GM18499 (cell line): ENCODE data around the gene PPP1R14B.

ENCODE experiments used
- ATAC-seq: cut with Tn5 transposase; IDR thresholded peaks from one replicate; pipeline ENCODE4 v1.9.1; 2021; ENCODE audit warnings: moderate number of reproducible peaks; ENCODE audit not compliant: insufficient read depth, unreplicated experiment

Gene PPP1R14B

DNA sequence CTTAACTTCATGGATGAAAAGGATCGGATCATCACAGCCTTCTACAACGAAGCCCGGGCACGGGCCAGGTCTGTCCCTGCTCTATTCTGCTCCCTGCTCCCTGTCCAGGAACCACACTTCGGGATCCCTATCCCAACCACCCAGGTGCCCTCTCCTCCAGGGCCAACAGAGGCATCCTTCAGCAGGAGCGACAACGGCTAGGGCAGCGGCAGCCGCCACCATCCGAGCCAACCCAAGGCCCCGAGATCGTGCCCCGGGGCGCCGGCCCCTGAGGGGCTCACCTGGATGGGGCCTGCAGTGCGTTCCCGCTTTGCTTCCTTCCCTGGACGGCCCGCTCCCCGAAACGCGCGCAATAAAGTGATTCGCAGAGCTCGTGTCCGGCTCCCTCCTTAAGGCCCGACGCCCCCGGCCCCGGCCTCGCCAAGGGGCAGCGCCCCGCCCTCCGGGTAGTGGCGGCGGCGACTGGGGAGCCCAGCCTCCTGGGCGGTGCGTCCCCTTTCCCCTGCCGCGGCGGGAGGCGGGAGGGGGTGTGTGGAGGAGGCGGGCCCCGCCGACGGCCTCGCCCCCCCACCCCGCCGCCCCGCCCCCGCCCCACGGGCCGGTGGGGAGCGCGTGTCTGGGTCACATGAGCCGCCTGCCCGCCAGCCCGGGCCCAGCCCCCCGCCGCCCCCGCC is 12.7 kb downstream of the PPP1R14B start, which contains the start of gene VEGFB:
Gene VEGFB, plus strand, starts transcription at position 672 of the 674 bp plus-strand sequence. CDS start 250 bp downstream, outside the sequence.
- no peak for ATAC-seq

DNA sequence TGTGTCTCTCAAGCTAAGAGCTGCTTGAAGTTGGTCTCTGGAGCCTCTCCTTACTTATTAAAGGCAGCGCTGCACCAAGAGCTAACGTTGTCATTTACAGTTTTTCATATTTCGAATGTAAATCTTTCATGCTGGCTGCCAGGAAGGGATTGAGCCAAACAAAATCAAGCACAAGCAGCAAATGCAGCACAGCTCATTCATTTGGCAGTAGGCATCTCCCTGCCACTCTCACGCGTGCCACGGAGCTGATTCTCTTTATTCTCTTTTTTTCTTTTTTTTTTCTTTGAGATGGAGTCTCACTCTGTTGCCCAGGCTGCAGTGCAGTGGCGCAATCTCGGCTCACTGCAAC is 13.8 kb downstream of the PPP1R14B start:
- ATAC-seq = no peak

DNA sequence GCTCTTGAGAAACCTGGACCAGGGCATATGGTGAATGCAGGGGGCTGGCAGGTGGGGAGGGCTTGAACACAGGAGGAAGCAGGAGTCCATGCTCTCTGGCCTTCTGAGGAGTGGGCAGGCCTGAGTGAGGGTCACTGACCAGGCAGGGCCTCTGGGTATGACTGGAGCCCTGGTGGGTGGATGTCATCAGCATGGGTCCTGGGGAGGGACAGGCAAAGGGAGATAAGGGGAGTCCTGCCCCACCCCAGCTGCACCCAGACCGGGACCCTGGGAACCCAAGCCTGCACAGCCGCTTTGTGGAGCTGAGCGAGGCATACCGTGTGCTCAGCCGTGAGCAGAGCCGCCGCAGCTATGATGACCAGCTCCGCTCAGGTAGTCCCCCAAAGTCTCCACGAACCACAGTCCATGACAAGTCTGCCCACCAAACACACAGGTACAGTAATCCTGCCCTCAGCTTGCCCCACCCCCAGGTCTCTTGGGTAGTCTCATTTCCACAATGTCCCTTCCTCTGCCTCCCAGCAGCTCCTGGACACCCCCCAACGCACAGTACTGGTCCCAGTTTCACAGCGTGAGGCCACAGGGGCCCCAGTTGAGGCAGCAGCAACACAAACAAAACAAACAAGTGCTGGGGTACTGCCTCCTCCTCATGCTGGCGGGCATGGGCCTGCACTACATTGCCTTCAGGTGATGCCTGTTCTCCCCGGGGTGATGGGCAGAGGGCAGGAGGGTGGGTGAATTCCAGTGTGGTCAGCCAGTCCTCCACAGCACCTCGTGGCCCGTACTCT is 14.4 kb downstream of the PPP1R14B start:
- no peak for ATAC-seq

DNA sequence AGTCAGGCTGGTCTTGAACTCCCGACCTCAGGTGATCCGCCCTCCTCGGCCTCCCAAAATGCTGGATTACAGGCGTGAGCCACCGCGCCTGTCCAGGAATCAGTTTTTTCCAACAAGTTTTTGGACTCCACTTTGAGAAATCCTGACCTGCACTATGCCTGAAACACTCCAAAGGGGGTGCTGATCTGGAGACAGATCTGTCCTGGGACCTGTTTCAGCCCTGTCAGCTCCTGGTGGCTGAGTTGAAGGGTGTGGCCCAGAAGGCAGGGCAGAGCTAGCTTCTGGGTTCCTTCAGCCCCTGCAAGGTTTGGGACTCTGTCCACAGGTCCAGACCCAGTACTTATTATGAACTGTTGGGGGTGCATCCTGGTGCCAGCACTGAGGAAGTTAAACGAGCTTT is 15.2 kb downstream of the PPP1R14B start:
- ATAC-seq = no peak

DNA sequence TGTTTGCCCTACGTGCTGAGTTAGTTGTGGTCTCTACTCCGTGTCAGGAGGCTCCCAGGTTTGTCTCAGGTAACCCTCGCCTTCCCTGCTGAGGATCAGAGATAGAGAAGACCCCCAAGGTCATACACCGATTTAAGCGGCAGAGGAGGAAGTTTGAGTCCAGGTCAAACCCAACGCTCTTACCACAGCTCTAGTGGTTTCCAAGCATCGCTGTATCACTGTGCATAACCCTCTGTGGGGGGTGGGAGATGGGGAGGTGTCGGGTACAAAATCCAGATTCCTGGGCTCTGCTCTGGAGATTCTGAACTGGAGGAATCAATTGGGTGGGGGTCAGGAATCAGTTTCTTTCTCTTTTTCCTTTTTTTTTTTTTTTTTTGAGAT is 15.8 kb downstream of the PPP1R14B start:
- no peak for ATAC-seq

DNA sequence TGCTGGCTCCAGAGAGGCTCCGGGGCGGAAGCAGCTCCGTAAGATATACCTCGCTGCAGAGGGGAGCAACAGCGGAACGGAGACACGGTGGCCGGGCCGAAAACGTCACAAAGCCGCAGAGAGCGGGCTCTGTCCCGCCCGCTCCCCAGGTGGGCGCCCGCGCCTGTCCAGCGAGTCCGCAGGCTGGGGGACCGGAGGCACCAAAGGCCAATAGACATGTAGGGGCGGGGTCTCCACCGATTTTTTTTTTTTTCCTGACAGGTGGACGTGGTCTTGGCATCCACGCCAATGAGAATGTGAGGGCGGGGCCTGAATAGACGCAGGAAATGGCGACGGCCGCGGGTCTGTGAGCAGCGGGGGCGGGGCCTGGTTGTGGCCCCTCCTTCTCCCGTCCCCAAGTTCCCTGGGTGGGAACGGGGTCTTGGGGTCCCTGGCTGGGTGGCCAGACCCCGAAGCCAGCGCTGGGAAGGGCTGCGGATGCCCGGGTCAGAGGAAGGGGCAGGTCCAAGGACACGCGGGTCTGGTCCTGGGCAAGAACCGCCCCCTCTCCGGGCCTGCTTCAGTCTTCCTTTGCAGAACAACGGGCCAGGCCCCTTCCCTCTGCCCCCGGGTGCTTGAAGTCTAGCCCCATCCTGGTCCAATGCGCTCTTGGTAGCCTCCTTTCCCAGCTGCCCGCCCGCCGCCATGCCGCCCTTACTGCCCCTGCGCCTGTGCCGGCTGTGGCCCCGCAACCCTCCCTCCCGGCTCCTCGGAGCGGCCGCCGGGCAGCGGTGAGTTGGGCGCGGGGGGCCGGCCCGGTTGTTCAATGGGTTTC is 16.4 kb downstream of the PPP1R14B start, which contains the start of gene DNAJC4:
Gene DNAJC4, plus strand, starts transcription at position 378 of the 814 bp plus-strand sequence. Its CDS starts 307 bp downstream, at position 685.
- no peak for ATAC-seq

DNA sequence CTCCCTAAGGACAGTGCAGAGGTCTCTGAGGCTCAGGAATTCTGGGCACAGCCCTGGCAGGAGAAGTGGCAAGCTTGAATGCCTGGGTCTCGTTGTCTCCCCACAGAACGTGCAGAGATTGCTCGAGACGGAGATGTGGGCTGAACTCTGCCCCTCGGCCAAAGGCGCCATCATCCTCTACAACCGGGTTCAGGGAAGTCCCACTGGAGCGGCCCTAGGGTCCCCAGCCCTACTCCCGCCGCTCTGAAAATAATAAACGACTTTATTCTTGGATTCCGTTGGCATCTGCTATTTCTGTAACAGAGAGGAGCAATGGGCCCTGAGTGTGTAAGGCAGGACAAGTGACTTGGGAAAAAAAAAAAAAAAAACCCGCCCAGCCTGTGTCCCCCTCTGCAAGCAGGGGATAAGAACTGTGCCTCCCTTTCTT is 17.0 kb downstream of the PPP1R14B start:
- ATAC-seq = no peak

DNA sequence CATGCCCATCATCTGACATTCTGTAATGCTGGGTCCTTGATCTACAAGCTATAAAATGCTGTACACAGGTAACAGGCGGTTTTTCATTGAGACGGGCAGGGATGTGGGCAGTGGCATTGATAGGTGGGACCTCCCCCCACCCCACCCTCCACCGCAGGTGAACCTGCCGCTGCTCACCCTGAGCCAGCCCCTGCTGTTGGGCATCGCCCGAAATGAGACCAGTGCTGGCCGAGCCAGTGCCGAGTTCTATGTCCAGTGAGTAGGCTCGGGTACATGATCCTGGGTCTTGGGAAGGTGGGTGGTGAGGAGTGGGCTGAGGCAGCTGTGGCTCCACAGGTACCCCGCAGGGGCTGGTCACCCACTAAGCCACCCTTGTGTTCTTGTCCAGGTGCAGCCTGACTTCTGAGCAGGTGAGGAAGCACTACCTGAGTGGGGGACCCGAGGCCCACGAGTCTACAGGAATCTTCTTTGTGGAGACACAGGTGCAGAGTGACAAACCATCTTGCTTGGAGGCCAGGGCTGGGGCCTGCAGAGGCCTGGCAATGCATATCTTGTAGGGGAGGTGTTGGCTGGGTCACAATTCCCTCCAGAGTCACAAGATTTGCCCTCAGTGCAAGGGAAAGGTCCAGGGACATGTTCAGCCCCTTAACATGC is 17.5 kb downstream of the PPP1R14B start:
- no peak for ATAC-seq

DNA sequence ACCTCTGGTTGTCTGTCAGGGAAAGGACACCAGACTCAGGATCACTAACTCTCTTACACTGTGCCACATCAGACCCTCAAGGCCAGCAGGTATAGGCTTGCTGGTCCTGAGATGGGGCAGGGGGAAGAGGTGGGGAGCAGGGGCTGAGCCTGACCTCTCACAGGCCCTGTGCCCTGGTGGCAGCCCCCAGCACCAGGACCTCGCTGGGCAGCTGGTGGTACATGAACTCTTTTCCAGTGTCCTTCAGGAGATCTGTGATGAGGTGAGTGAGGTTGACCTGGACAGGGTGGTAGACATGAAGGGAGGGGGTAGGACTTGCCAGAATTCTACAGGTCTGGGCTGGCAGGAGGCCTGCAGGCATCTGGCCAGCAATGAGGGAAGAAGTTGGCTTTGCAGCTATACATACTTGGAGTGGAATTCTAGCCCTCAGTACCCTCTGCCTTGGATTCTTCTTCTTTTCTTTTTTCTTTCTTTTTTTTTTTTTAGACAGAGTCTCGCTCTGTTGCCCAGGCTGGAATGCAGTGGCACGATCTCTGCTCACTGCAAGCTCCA is 19.3 kb downstream of the PPP1R14B start:
- no peak for ATAC-seq

DNA sequence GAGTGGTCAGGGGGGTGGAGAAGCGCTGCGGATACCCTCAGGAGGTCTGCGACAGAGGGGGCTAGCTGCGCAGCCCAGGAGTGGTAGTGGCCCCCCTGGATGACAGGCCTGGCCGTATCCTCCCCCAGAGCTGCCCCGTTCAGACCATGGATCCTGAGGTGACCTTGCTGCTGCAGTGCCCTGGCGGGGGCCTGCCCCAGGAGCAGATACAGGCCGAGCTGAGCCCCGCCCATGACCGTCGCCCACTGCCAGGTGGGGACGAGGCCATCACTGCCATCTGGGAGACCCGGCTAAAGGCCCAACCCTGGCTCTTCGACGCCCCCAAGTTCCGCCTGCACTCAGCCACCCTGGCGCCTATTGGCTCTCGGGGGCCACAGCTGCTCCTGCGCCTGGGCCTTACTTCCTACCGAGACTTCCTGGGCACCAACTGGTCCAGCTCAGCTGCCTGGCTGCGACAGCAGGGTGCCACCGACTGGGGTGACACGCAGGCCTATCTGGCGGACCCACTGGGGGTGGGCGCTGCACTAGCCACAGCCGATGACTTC is 20.2 kb downstream of the PPP1R14B start:
- no peak for ATAC-seq

DNA sequence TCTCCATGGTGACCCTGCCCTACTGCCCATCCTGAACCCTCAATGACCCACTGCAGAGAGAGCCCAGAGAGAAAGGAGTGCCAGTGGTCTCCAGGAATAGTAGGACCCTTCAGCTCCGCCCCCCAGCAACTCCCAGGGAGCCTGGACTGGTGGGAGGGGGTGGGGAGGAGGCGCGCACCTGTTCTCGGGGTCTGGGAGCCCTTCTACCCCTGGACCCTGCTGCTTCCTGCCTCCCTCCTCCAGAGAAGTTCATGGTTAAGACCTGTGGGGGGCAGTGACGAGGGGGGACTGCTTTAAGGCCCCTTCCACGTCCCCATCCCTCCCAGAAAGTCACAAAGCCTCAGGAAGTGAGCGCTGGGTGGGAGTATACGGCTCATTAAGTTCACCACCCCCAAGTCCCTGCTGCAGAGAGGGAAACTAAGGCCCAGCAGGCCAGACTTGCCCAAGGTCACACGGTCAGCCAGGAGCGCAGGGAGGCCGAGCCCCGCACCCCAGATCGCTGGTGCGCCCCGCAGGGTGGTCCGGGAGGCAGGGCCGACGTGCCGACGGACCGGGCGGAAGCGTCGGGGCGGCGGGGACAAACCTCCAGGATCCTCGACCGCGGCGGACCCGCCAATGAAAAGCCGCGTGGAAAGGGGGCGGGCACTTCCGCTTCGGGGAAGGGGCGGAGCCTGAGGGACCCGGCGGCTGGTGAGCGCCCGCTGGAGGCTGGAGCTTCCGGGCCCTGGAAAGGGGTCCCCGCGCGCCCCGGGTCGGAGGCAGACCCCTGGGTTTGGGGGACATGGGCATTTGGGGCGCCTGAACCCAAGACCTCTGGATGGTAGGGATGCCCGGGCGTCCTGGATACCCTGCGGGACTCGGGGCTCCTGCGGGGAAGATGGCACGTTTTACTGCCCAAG is 20.9 kb downstream of the PPP1R14B start, which contains the start of the genes NUDT22 and TRPT1:
Gene NUDT22, plus strand, starts transcription at position 667 of the 899 bp plus-strand sequence. CDS start 379 bp downstream, outside the sequence.
Gene TRPT1, minus strand, starts transcription at position 579 of the 899 bp plus-strand sequence. Its CDS starts 326 bp downstream, at position 253.
- ATAC-seq = no peak

DNA sequence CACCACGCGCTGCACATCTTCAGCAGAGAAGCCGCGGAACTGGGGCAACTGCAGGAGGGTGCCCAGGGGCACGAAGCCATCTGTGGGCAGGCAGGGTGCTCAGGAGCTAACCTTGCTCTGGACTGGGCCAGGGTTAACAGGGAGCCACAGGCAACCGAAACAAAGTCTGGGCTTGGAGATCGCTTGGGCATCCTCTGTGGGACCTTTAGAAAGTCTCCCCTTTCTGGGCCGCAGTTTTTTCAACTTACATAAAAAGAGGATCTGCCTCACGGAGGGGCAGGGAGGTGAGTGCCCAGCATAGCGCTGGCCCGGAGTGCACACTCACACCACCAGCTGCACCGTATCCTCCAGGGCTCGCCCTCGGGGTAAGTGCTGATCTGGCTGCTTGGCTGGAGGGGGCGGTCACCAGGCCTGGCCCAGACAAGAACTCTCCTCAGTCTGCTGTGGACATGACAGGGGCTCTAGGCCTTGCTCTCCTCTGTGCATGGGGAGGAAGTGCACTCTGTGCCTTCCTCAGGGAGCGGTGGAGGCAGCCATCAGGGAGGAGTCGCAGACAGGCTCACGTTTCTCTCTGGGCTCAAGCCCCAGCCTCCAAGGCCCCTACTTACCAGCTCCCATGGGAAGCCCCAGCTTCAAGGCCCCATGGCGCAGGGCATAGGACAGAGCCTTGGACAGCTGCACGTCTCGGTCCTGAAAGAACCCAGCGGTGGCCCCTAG is 21.7 kb downstream of the PPP1R14B start:
- no peak for ATAC-seq

DNA sequence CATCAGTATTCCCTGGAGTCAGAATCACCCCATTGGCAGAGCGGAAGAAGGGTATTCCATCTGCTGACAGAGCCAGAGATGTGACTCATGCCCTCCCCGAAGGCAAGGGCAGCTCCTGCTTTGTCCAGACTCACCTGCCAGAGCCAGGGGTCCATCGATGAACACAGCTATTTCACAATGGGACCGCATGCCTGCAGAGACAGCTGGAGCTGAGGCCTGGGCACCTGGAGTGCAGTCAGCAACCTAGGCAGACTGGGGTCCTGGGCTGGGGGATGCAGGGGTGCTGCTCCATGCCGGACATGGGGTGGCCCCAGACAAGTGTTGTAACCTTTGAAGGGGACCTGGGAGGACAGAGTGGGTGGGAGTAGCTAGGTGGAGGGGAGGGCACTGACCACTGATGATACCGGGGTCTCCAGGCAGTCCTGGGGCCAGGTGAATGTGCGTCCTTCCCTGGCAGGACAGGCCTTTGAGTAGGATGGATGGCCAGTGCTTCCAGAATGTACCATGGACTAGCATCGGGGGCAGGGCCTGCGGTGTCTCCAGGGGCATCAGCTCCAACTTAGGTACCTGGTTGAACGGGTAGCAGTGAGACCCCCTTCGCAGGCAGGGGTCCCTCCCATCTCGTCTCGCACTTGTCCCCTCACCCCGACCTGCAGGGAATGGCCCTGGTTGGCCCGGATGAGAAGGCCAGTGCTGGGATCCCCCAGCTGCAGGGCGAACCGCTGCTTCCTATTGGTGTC is 22.4 kb downstream of the PPP1R14B start:
- ATAC-seq = no peak

DNA sequence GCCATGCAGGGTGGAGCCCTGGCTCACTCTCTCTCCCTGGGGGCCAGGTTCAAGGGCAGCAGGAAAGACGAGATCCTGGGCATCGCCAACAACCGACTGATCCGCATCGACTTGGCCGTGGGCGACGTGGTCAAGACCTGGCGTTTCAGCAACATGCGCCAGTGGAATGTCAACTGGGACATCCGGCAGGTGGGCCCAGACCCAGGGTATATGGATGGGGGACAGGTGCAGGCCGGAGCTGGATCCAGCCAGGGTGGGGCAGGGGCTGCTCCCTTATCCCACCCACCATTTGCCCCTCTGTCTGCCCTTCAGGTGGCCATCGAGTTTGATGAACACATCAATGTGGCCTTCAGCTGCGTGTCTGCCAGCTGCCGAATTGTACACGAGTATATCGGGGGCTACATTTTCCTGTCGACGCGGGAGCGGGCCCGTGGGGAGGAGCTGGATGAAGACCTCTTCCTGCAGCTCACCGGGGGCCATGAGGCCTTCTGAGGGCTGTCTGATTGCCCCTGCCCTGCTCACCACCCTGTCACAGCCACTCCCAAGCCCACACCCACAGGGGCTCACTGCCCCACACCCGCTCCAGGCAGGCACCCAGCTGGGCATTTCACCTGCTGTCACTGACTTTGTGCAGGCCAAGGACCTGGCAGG is 23.6 kb downstream of the PPP1R14B start:
- no peak for ATAC-seq

DNA sequence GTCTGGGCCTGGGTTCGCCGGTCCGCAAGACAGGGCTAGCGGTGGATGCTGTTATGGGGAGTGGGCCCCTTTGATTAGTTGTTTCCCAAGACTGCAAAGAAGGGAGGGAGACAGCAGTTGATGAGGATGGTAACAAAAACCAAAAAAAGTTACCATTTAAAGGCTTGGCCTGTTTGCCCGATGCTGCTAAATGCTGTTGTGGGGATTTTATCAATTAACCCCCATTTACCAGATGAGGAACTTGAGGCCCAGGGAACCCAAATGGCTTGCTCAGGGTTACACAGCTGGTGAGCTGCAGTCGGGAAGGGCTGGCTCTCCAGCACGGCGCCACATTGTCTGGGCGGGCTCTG is 24.1 kb downstream of the PPP1R14B start:
- ATAC-seq = no peak

DNA sequence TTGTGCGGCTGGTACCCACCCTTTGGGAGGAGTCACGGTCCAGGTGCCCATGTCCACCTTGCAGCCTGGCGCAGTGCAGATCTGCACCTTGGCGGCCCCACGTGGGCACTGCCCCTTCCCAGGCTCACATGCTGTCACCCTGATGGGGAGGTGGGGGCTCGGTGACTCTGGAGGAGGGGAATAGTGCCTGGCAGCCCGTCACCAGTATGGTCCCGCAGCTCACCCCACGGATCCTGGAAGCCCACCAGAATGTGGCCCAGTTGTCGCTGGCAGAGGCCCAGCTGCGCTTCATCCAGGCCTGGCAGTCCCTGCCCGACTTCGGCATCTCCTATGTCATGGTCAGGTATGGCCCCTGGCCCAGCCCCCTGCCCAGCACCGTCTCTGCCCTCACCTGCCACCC is 25.9 kb downstream of the PPP1R14B start:
- no peak for ATAC-seq

DNA sequence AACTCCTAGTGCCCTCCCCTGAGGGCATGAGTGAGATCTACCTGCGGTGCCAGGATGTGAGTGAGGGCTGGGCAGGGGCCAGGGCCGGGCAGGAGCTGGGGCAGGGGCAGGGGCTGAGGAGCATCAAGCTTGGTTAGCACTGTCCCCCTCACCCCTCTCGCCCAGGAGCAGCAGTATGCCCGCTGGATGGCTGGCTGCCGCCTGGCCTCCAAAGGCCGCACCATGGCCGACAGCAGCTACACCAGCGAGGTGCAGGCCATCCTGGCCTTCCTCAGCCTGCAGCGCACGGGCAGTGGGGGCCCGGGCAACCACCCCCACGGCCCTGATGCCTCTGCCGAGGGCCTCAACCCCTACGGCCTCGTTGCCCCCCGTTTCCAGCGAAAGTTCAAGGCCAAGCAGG is 26.5 kb downstream of the PPP1R14B start:
- ATAC-seq = no peak
